Adrenal gland (tissue), 12 donors: ENCODE measurements around the gene PACRG. TPM values are rescaled to one million over a fixed set of nuclear protein-coding genes. Genes with fewer than 3 reads are reported as not detected.

Source experiments
- DNase-seq, 7 donors: peaks; one replicate each; pipeline ENCODE4 v3.0.0-alpha.2; 2019 to 2020
- H3K27ac ChIP-seq, 5 donors: fragments of 200-600 bp; sonication (generic) in 4 of 5; 1 replicate in 3 of 5; 2 replicates in 2 of 5; pipeline versions ENCODE4 v1.5.1 to v1.8.0; 2016 to 2020; ENCODE audit warnings: mild to moderate bottlenecking in 1 of 5
- H3K27me3 ChIP-seq: fragments of 200-600 bp; 2 replicates; pipeline ENCODE4 v1.8.0; 2021
- H3K36me3 ChIP-seq, 2 donors: fragments of 200-600 bp; replicated peaks in 1 of 2; 1 replicate in 1 of 2; 2 replicates in 1 of 2; pipeline versions ENCODE4 v1.5.1 to v1.8.0; 2018 to 2022
- H3K4me1 ChIP-seq, 2 donors: fragments of 200-600 bp; replicated peaks in 1 of 2; 1 replicate in 1 of 2; 2 replicates in 1 of 2; pipeline versions ENCODE4 v1.5.1 to v1.8.0; 2018 to 2021
- H3K4me3 ChIP-seq, 4 donors: fragments of 200-600 bp; sonication (generic) in 3 of 4; one replicate each; pipeline ENCODE4 v1.5.1; 2016 to 2018
- H3K9me3 ChIP-seq, 3 donors: fragments of 200-600 bp; sonication (generic) in 1 of 3; replicated peaks in 1 of 3; 1 replicate in 2 of 3; 2 replicates in 1 of 3; pipeline versions ENCODE4 v1.5.1 to v1.8.0; 2016 to 2021
- POLR2A ChIP-seq, 2 donors: fragments of 450-650 bp; IDR thresholded peaks; one replicate each; pipeline ENCODE4 v1.6.1; 2017; ENCODE audit warnings: antibody characterized with exemption in 2 of 2, mild to moderate bottlenecking in 2 of 2, moderate library complexity in 1 of 2
- WGBS, 4 donors: extraction: QIAGEN DNeasy Blood & Tissue Kit in 2 of 4; methylation state at CpG; one replicate each; pipeline versions ENCODE4 v1.1.5 to v1.1.7; 2013 to 2017; 5-methylcytosine and 5-hydroxymethylcytosine counted together
- intact Hi-C, 2 donors: fragments of 100-400 bp; cut with DNase I; formaldehyde crosslinking; loops; one replicate each; pipeline versions ENCODE4 v1.14.1 to v1.15.0; 2022 to 2023
- polyA plus RNA-seq, 3 donors: library from polyadenylated mRNA; stranded (reverse); fragments of 200-250 nt in 2 of 3; fragments of 350-450 nt in 1 of 3; fragmentation: Illumina TruSeq in 1 of 3; extraction: RNeasy Lipid Tissue Mini Kit (QIAGEN cat#74804) in 1 of 3; gene quantifications; one replicate each; pipeline ENCODE4 v1.2.3, GENCODE V29; 2013 to 2014
- total RNA-seq, 9 donors: library from RNA; depleted of rRNA in 4 of 9; stranded (reverse); fragments of >200 nt in 4 of 9; fragments of 120-200 nt in 1 of 9; fragmentation: NEBNext Ultra II Directional in 1 of 9; extraction: Animal tissue kit (Norgen Biotek cat#: 25700) in 1 of 9; gene quantifications; one replicate each; pipeline versions ENCODE4 v1.1.0 to v1.2.4, GENCODE V29; 2013 to 2023
- TF ChIP-seq, protein P1 (sequence below), 6 experiments: fragments of 450-650 bp in 4 of 6; fragments of 200-600 bp in 2 of 6; sonication (generic) in 1 of 6; IDR thresholded peaks; 1 replicate in 5 of 6; 2 replicates in 1 of 6; pipeline versions ENCODE4 v1.5.1 to v1.8.0; 2016 to 2021; ENCODE audit warnings: antibody characterized with exemption in 6 of 6, mild to moderate bottlenecking in 2 of 6, moderate library complexity in 1 of 6
- donor health status: healthy with polysubstance abuse.
- donor health status: Bipolar disorder and iron deficiency.
- donor health status: DM: yes; HTN: yes; CAD: no.
- donor health status: DM: no; HTN: no; CAD: no.
- donor health status: DM: no; HTN: no; CAD: no.
- donor health status: DM: yes; HTN: yes; CAD: no.

Gene PACRG
- total and polyA plus RNA-seq, 12 donors = 0.18 to 6.1 (median 1.4) TPM

DNA sequence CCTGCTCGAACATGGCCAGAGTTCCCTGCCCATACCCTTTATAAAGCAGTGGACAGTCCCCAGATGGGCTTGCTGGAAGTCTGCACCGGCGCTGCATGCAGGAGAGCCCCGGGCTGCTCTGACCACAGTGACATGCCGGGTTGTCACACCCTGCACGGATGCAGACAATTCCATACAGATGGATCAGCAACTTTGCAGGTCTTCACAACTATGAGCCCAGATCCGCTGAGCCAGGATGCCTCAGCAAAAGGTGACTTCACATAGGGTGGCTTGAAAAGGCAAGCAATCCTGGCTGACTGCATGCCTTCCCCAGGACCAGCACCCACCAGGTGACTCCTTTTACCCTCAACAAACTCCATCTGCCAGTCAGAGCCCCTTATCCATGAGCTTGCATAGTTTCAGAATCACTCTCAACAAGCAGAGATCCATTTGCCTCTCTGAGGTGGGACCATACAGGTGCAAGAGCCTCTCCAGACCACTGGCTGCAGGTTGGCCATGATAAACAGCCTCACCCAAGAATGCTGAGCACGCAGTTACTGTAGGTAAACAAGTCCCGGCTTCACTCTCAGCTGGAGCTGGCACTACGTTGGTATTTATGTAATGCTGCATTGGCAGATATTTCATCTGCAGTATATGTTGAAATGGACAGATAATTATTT is 503.7 kb downstream of the PACRG start:
- Histone ChIP-seq H3K36me3 (no peaks in the 10 kb centered on the region), H3K9me3 (no peaks in the 10 kb centered on the region), H3K4me3 (no peak overlapping the region), H3K27ac (no peak overlapping the region), H3K4me1 (no peaks in the 10 kb centered on the region), H3K27me3 (no peaks in the 10 kb centered on the region)
- WGBS, 4 donors = 72 to 93% (median 87%) methylated on average over 6 to 10 of the region's 10 CpGs
- intact Hi-C loops = no loop called here
- TF ChIP-seq, protein P1, sequence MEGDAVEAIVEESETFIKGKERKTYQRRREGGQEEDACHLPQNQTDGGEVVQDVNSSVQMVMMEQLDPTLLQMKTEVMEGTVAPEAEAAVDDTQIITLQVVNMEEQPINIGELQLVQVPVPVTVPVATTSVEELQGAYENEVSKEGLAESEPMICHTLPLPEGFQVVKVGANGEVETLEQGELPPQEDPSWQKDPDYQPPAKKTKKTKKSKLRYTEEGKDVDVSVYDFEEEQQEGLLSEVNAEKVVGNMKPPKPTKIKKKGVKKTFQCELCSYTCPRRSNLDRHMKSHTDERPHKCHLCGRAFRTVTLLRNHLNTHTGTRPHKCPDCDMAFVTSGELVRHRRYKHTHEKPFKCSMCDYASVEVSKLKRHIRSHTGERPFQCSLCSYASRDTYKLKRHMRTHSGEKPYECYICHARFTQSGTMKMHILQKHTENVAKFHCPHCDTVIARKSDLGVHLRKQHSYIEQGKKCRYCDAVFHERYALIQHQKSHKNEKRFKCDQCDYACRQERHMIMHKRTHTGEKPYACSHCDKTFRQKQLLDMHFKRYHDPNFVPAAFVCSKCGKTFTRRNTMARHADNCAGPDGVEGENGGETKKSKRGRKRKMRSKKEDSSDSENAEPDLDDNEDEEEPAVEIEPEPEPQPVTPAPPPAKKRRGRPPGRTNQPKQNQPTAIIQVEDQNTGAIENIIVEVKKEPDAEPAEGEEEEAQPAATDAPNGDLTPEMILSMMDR (IDR thresholded peaks at IDR 0.05) = no peak
- no peak for TF ChIP-seq POLR2A (IDR thresholded peaks at IDR 0.05)
- DNase-seq = no peak

DNA sequence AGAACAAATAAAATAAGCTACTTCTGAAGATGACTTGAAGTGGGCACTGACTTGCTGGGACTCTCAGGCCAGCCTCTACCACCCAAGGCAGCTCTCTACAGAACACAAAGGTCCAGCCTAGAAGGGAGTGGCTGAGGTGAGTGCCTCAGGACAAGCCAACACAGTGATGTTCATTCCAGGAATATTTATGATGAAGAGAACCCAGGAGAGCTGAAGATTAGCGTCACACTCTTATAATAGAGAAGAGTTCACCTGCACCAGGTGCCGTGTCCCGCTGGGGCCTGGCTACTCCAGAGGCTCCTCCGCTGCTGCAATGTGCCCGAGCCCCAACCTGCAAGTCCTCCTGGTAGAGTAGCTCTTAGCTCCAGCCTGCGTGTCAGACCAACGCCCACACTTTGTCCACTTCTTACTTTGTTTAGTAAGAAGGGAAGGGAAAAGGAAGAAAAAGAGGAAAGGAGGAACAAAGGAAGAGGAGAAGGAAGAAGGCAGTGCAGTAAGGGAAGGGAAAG is 504.3 kb downstream of the PACRG start:
- TF ChIP-seq, protein P1 (IDR thresholded peaks at IDR 0.05) = no peak
- no peak for TF ChIP-seq POLR2A (IDR thresholded peaks at IDR 0.05)
- H3K27me3 ChIP-seq = no peaks in the 10 kb centered on the region
- H3K36me3 ChIP-seq = no peaks in the 10 kb centered on the region
- H3K27ac ChIP-seq = no peak overlapping the region
- DNase-seq = no peak
- H3K9me3 ChIP-seq = no peaks in the 10 kb centered on the region
- WGBS, 4 donors = 87 to 97% (median 91%) methylated on average over 7 of the region's 7 CpGs
- intact Hi-C loops = no loop called here
- no peaks in the 10 kb centered on the region for H3K4me1 ChIP-seq
- H3K4me3 ChIP-seq = no peak overlapping the region

DNA sequence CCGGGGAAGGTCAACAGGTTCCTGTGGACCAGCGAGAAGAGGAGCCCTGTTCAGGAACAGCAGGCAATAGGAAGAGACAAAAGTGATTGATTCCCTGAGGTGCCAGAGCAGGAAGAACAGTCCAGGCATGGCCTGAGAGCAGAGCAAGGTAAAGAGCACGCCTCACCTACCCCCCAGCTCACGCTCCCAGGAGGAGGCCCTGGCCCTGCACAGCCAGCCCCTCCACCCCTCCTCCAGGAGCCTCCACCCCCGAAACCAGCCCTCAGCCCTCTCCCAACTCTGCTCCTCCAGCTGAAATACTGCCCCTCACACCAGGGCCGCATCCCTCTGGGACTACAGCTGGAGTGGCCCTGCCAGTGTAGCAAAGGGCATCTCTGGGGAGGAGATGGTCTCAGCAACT is 504.9 kb downstream of the PACRG start:
- Histone ChIP-seq H3K27me3 (no peaks in the 10 kb centered on the region), H3K9me3 (no peaks in the 10 kb centered on the region), H3K4me1 (no peaks in the 10 kb centered on the region), H3K27ac (no peak overlapping the region), H3K36me3 (no peaks in the 10 kb centered on the region), H3K4me3 (no peak overlapping the region)
- DNase-seq = no peak
- TF ChIP-seq, protein P1 (IDR thresholded peaks at IDR 0.05) = no peak
- no peak for TF ChIP-seq POLR2A (IDR thresholded peaks at IDR 0.05)
- intact Hi-C loops = no loop called here
- WGBS, 4 donors = 88 to 98% (median 95%) methylated on average over 6 of the region's 6 CpGs

DNA sequence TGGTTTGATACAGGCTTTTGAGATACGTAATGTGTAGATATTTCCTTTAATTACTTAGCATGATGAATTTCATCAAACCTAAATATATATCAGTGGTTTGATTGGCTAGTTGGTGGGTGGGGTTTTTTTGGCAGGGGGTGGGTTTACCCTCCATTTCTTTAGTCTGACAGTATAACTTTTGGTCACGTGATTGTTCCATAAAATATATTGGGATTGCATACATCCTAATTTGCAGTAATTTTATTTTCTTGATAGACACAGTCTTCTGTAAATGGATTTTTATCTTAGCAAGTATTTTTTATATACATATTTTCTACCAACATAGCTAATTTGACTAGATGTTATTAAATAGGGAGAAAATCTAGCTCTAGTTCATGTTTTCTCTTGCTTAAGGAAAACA is 509.3 kb downstream of the PACRG start:
- H3K9me3 ChIP-seq = no peaks in the 10 kb centered on the region
- WGBS, 4 donors = 94 to 95% (median 94%) methylated on average over 2 of the region's 2 CpGs
- H3K4me1 ChIP-seq = no peaks in the 10 kb centered on the region
- no peak overlapping the region for H3K4me3 ChIP-seq
- TF ChIP-seq POLR2A (IDR thresholded peaks at IDR 0.05) = no peak
- TF ChIP-seq, protein P1 (IDR thresholded peaks at IDR 0.05) = no peak
- H3K27ac ChIP-seq = no peak overlapping the region
- intact Hi-C loops = no loop called here
- DNase-seq = no peak
- no peaks in the 10 kb centered on the region for H3K36me3 ChIP-seq
- H3K27me3 ChIP-seq = no peaks in the 10 kb centered on the region
